ENCODE measurements around the gene KLHL29. TPM values are rescaled to one million over a fixed set of nuclear protein-coding genes. Genes with fewer than 3 reads are reported as not detected.
A peak's percentile ranks its signal among the peaks of the same experiment; 100 is the strongest.

The KLHL29 gene
- total and polyA plus RNA-seq, 8 donors, result 0.91 to 6.6 (median 2.6) TPM

- 32 to 35% methylated on average over 12 of the region's 12 CpGs for WGBS, 2 donors
- no peak overlapping the region for H3K27ac ChIP-seq
- no peak overlapping the region for H3K4me3 ChIP-seq
- no peak for FAIRE-seq
- TF ChIP-seq, protein P1, sequence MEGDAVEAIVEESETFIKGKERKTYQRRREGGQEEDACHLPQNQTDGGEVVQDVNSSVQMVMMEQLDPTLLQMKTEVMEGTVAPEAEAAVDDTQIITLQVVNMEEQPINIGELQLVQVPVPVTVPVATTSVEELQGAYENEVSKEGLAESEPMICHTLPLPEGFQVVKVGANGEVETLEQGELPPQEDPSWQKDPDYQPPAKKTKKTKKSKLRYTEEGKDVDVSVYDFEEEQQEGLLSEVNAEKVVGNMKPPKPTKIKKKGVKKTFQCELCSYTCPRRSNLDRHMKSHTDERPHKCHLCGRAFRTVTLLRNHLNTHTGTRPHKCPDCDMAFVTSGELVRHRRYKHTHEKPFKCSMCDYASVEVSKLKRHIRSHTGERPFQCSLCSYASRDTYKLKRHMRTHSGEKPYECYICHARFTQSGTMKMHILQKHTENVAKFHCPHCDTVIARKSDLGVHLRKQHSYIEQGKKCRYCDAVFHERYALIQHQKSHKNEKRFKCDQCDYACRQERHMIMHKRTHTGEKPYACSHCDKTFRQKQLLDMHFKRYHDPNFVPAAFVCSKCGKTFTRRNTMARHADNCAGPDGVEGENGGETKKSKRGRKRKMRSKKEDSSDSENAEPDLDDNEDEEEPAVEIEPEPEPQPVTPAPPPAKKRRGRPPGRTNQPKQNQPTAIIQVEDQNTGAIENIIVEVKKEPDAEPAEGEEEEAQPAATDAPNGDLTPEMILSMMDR (IDR thresholded peaks at IDR 0.05), result no peak
- ATAC-seq, result no peak
- H3K27me3 ChIP-seq, result no peaks in the 10 kb centered on the region
- DNase-seq, result peak in 1 of 6 donors; percentile 36
- H3K36me3 ChIP-seq, result no peaks in the 10 kb centered on the region
- no peaks in the 10 kb centered on the region for H3K4me1 ChIP-seq
- H3K9me3 ChIP-seq, result no peaks in the 10 kb centered on the region
- intact Hi-C loops (cut with DNase I), result no loop called here
Measured at GRCh38 chr2:23685181-23685580, 300.2 kb downstream of the KLHL29 start.

- DNase-seq (no peak), ATAC-seq (no peak)
- TF ChIP-seq, protein P1 (IDR thresholded peaks at IDR 0.05), result no peak
Measured at GRCh38 chr2:23685706-23686105, 300.7 kb downstream of the KLHL29 start.

DNA sequence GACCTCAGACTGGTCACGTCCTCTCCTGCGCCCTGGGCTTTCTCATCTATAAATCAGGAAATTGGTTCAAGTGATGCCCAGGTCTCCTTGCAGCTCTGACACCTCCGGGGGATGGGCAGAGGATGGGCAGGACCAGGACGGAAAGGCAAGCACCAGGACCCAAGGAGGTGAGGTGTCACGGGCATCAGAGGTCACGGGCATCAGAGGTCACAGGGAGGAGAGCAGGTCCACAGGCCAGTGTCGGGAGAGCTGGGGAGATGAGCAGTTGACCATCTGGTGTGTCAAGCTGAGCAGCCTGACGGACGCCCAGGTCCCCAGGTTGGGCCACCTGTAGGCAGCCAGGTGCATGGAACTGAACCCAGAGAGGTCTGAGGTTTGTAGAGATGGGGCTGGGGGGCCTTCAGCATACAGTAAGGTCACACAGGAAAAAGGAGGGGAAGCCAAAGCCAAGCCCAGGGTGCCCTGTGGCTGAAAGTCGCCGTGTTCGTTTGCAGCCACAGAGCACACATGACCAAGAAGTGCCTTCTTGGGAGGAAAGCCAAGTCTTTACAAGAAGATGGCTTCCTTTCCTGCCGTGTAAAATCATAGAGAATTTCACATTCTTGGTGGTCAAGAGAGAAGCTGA lies 301.5 kb downstream of the KLHL29 start:
- DNase-seq, result peak in 1 of 6 donors; percentile 41

More at GRCh38 chr2:23685706-23686105, 300.7 kb downstream of the KLHL29 start:
- Histone ChIP-seq H3K4me3 (no peak overlapping the region), H3K9me3 (no peaks in the 10 kb centered on the region), H3K27me3 (no peaks in the 10 kb centered on the region), H3K36me3 (no peaks in the 10 kb centered on the region), H3K27ac (no peak overlapping the region), H3K4me1 (no peaks in the 10 kb centered on the region)
- FAIRE-seq, result no peak
- 69 to 84% methylated on average over 9 of the region's 9 CpGs for WGBS, 2 donors
- intact Hi-C loops (cut with DNase I), result no loop called here

DNA sequence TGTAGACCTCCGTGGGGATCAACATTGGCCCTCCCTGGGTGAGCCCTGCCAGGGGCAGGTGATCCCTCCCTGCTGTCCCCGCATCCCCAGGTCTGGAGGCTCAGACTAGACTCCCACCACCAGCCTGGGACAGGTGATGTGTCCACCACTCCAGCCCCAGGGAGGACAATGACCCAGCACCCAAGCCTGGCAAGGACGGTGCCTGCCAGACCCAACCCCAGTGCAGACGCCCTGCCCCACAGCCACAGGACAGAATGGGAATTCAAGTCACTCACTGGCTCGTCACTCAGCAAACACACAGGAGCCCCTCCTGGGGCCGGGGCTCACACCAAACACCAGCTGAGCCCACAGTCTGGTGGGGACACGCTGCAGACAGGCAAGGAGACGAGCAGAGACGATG lies 302.2 kb downstream of the KLHL29 start:
- intact Hi-C loops (cut with DNase I), result no loop called here
- no peaks in the 10 kb centered on the region for H3K4me1 ChIP-seq
- no peak overlapping the region for H3K27ac ChIP-seq
- H3K36me3 ChIP-seq, result no peaks in the 10 kb centered on the region
- no peak overlapping the region for H3K4me3 ChIP-seq
- FAIRE-seq (no peak), ATAC-seq (no peak), DNase-seq (peak in 1 of 6 donors; percentile 52)
- H3K9me3 ChIP-seq, result no peaks in the 10 kb centered on the region
- no peaks in the 10 kb centered on the region for H3K27me3 ChIP-seq
- TF ChIP-seq, protein P1 (IDR thresholded peaks at IDR 0.05), result no peak
- WGBS, 2 donors, result 72 to 81% methylated on average over 9 of the region's 9 CpGs

More for the DNA sequence above, 301.5 kb downstream of the KLHL29 start:
- no peaks in the 10 kb centered on the region for H3K36me3 ChIP-seq
- WGBS, 2 donors, result 74 to 85% methylated on average over 13 of the region's 13 CpGs
- H3K4me3 ChIP-seq, result no peak overlapping the region
- H3K4me1 ChIP-seq, result no peaks in the 10 kb centered on the region
- TF ChIP-seq, protein P1 (IDR thresholded peaks at IDR 0.05), result no peak
- FAIRE-seq (no peak), ATAC-seq (no peak)
- intact Hi-C loops (cut with DNase I), result no loop called here
- no peaks in the 10 kb centered on the region for H3K9me3 ChIP-seq
- no peak overlapping the region for H3K27ac ChIP-seq
- no peaks in the 10 kb centered on the region for H3K27me3 ChIP-seq

DNA sequence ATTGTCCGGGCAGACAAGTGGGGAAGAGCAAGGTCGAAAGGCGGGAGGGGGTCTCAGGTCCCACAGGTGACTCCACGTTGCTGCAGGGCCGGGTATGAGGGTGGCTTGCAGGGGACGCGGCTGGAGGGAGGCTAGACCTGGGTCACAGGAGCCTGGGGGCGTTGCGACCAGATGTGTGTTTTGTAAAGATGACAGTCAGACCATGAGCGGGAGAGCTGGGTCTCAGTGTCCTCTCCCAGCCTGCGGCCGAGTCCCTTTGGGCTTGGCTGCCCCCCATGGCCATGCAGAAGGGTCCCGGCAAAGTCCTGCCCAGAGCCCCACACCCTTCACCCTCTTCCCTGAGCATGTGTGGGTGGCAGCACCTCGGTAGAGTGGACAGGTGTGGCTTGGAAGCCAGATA lies 302.7 kb downstream of the KLHL29 start:
- ATAC-seq, result no peak

More for the DNA sequence above, 302.7 kb downstream of the KLHL29 start:
- WGBS, 2 donors, result 80 to 84% methylated on average over 14 of the region's 14 CpGs
- Histone ChIP-seq H3K27ac (no peak overlapping the region), H3K4me3 (no peak overlapping the region), H3K4me1 (no peaks in the 10 kb centered on the region), H3K9me3 (no peaks in the 10 kb centered on the region), H3K27me3 (no peaks in the 10 kb centered on the region), H3K36me3 (no peaks in the 10 kb centered on the region)
- TF ChIP-seq, protein P1 (IDR thresholded peaks at IDR 0.05), result no peak
- intact Hi-C loops (cut with DNase I), result no loop called here
- no peak for FAIRE-seq
- DNase-seq, result peak in 1 of 6 donors; percentile 39

All from pancreas (tissue), 10 donors.